Measurements from ENCODE around the gene CFAP210.

Gene CFAP210

GRCh38 chr2:169673921-169674320 lies 20.3 kb downstream of the CFAP210 start:
- no peak for DNase-seq (ENCODE audit: low read depth, low spot score)

- DNase-seq (ENCODE audit: low read depth, low spot score): no peak
Measured at GRCh38 chr2:169673106-169673505, 21.1 kb downstream of the CFAP210 start.

- no peak for DNase-seq (ENCODE audit: low read depth, low spot score)
Measured at GRCh38 chr2:169672406-169672805, 21.8 kb downstream of the CFAP210 start.

- DNase-seq (ENCODE audit: low read depth, low spot score): no peak
Measured at GRCh38 chr2:169670937-169671336, 23.3 kb downstream of the CFAP210 start.

GRCh38 chr2:169670215-169670651 lies 24.0 kb downstream of the CFAP210 start:
- no peak for DNase-seq (ENCODE audit: low read depth, low spot score)

- no peak for DNase-seq (ENCODE audit: low read depth, low spot score)
Measured at GRCh38 chr2:169667583-169667982, 26.6 kb downstream of the CFAP210 start.

- no peak for DNase-seq (ENCODE audit: low read depth, low spot score)
Measured at GRCh38 chr2:169664978-169665930, 29.0 kb downstream of the CFAP210 start.

- no peak for DNase-seq (ENCODE audit: low read depth, low spot score)
Measured at GRCh38 chr2:169664600-169664977, 29.6 kb downstream of the CFAP210 start.

- no peak for DNase-seq (ENCODE audit: low read depth, low spot score)
Measured at GRCh38 chr2:169663247-169663646, 31.0 kb downstream of the CFAP210 start.

- DNase-seq (ENCODE audit: low read depth, low spot score): no peak
Measured at GRCh38 chr2:169662744-169663143, 31.5 kb downstream of the CFAP210 start.

- DNase-seq (ENCODE audit: low read depth, low spot score): no peak
Measured at GRCh38 chr2:169661265-169661664, 32.9 kb downstream of the CFAP210 start.

- no peak for DNase-seq (ENCODE audit: low read depth, low spot score)
Measured at GRCh38 chr2:169659320-169659719, 34.9 kb downstream of the CFAP210 start.

GRCh38 chr2:169658877-169659276 lies 35.3 kb downstream of the CFAP210 start:
- DNase-seq (ENCODE audit: low read depth, low spot score): no peak

- DNase-seq (ENCODE audit: low read depth, low spot score): no peak
Measured at GRCh38 chr2:169656164-169656563, 38.0 kb downstream of the CFAP210 start.

- no peak for DNase-seq (ENCODE audit: low read depth, low spot score)
Measured at GRCh38 chr2:169653636-169654035, 40.6 kb downstream of the CFAP210 start.

GRCh38 chr2:169649278-169649677 lies 44.9 kb downstream of the CFAP210 start:
- no peak for DNase-seq (ENCODE audit: low read depth, low spot score)

GRCh38 chr2:169647496-169647895 lies 46.7 kb downstream of the CFAP210 start:
- no peak for DNase-seq (ENCODE audit: low read depth, low spot score)

GRCh38 chr2:169644173-169644572 lies 50.0 kb downstream of the CFAP210 start:
- no peak for DNase-seq (ENCODE audit: low read depth, low spot score)

- no peak for DNase-seq (ENCODE audit: low read depth, low spot score)
Measured at GRCh38 chr2:169641464-169641863, 52.7 kb downstream of the CFAP210 start.

GRCh38 chr2:169640104-169640503 lies 54.1 kb downstream of the CFAP210 start:
- DNase-seq (ENCODE audit: low read depth, low spot score): no peak

GRCh38 chr2:169637620-169638019 lies 56.6 kb downstream of the CFAP210 start:
- no peak for DNase-seq (ENCODE audit: low read depth, low spot score)

GRCh38 chr2:169636440-169637097 lies 57.6 kb downstream of the CFAP210 start:
- DNase-seq (ENCODE audit: low read depth, low spot score): no peak

GRCh38 chr2:169625781-169626180 lies 68.4 kb downstream of the CFAP210 start:
- no peak for DNase-seq (ENCODE audit: low read depth, low spot score)

All from brain pericyte (primary cell).